Kidney (tissue), 14 donors: ENCODE measurements around the gene TTC33. TPM values are rescaled to one million over a fixed set of nuclear protein-coding genes. Genes with fewer than 3 reads are reported as not detected.

Experiments
- DNase-seq, 5 donors: peaks; one replicate each; pipeline ENCODE4 v3.0.0-alpha.2; 2013 to 2020
- FAIRE-seq: peaks from 2 replicates; lab custom pipeline; 2012; peaks lifted over from hg19 to GRCh38; lab: Jason Lieb, UNC
- H3K27ac ChIP-seq, 2 donors: one replicate each; pipeline ENCODE4 v1.7.0; 2013; ENCODE audit warnings: low read depth in 2 of 2, low read length in 2 of 2, inconsistent platforms in 1 of 2
- H3K27me3 ChIP-seq: one replicate; pipeline ENCODE4 v1.7.1; 2013; ENCODE audit warnings: low read length, inconsistent platforms; ENCODE audit not compliant: control insufficient read depth, insufficient read depth
- H3K36me3 ChIP-seq, 3 donors: one replicate each; pipeline versions ENCODE4 v1.7.0 to v1.7.1; 2013; ENCODE audit warnings: low read length in 3 of 3, control low read depth in 1 of 3, inconsistent platforms in 1 of 3; ENCODE audit not compliant: insufficient read depth in 3 of 3, control insufficient read depth in 2 of 3
- H3K4me1 ChIP-seq, 3 donors: one replicate each; pipeline versions ENCODE4 v1.7.0 to v1.7.1; 2013; ENCODE audit warnings: low read length in 3 of 3, inconsistent platforms in 1 of 3, low read depth in 1 of 3; ENCODE audit not compliant: control insufficient read depth in 2 of 3, insufficient read depth in 2 of 3
- H3K4me3 ChIP-seq, 3 donors: one replicate each; pipeline versions ENCODE4 v1.7.0 to v1.8.1; 2013; ENCODE audit warnings: low read length in 3 of 3, control low read depth in 1 of 3, inconsistent platforms in 1 of 3
- H3K9ac ChIP-seq, 3 donors: one replicate each; pipeline versions ENCODE4 v1.7.0 to v1.7.1; 2013; ENCODE audit warnings: low read length in 3 of 3, control low read depth in 1 of 3, inconsistent platforms in 1 of 3
- H3K9me3 ChIP-seq, 3 donors: one replicate each; pipeline versions ENCODE4 v1.7.0 to v1.7.1; 2013; ENCODE audit warnings: low read length in 3 of 3, control low read depth in 1 of 3, inconsistent platforms in 1 of 3; ENCODE audit not compliant: control insufficient read depth in 2 of 3, insufficient read depth in 1 of 3
- intact Hi-C: fragments of 100-400 bp; cut with DNase I; formaldehyde crosslinking; loops from one replicate; pipeline ENCODE4 v1.11.1; 2022
- polyA plus RNA-seq: library from polyadenylated mRNA; stranded (reverse); fragments of 350-450 nt; fragmentation: Illumina TruSeq; extraction: RNeasy Lipid Tissue Mini Kit (QIAGEN cat#74804); gene quantifications from one replicate; pipeline ENCODE4 v1.2.3, GENCODE V29; 2014; ENCODE audit warnings: low read depth, low replicate concordance; ENCODE audit not compliant: insufficient read depth
- total RNA-seq: library from RNA; stranded (reverse); fragmentation: NEBNext Ultra II Directional; extraction: Animal tissue kit (Norgen Biotek cat#: 25700); gene quantifications from one replicate; pipeline ENCODE4 v1.2.1, GENCODE V29; 2021
- TF ChIP-seq, protein P1 (sequence below): IDR thresholded peaks from 3 replicates; pipeline ENCODE4 v1.5.1; 2012; ENCODE audit warnings: mild to moderate bottlenecking, moderate library complexity, borderline replicate concordance; ENCODE audit not compliant: insufficient read depth; ENCODE audit errors: extremely low read depth
- donor health status: control.
- donor health status: control.
- donor health status: control.
- donor health status: control.
- donor health status: control.
- donor health status: DM: yes; HTN: yes; CAD: no.
- donor health status: Normal renal cell carcinoma (clear cell type).

The TTC33 gene
- total and polyA plus RNA-seq, 2 donors from 2014 or later: 7.1 to 20.1 TPM

DNA sequence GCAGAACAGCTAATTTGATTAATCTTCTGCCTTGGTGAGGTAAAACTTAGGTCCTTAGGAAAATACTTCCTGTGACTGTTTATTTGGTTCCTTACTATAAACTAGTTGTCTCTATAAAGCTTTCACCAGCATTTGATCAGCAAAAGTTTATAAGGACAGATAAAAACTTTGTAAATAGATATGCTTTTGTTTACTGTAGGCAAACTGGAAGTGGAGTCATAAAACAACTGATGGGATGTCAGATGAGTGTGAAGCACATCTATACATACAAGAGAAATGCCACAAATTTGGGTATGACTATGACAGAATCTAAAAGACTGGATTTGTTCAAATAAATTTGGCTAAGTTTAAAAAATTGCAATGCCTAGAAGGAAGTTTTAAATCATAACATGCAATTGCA, 70.6 kb downstream of the TTC33 start:
- H3K36me3 ChIP-seq: no peaks in the 10 kb centered on the region
- no peak for DNase-seq
- H3K27ac ChIP-seq: no peak overlapping the region
- FAIRE-seq: no peak
- peak overlapping the region in 1 of 3 donors; percentile 49 for H3K9ac ChIP-seq
- peaks cover 0 to 10% (median 3%) of the 10 kb centered on the region in 3 donors for H3K4me1 ChIP-seq
- H3K9me3 ChIP-seq: no peaks in the 10 kb centered on the region
- peak overlapping the region in 1 of 3 donors; percentile 47 for H3K4me3 ChIP-seq
- no peaks in the 10 kb centered on the region for H3K27me3 ChIP-seq
- intact Hi-C loops: no loop called here
- TF ChIP-seq, protein P1, sequence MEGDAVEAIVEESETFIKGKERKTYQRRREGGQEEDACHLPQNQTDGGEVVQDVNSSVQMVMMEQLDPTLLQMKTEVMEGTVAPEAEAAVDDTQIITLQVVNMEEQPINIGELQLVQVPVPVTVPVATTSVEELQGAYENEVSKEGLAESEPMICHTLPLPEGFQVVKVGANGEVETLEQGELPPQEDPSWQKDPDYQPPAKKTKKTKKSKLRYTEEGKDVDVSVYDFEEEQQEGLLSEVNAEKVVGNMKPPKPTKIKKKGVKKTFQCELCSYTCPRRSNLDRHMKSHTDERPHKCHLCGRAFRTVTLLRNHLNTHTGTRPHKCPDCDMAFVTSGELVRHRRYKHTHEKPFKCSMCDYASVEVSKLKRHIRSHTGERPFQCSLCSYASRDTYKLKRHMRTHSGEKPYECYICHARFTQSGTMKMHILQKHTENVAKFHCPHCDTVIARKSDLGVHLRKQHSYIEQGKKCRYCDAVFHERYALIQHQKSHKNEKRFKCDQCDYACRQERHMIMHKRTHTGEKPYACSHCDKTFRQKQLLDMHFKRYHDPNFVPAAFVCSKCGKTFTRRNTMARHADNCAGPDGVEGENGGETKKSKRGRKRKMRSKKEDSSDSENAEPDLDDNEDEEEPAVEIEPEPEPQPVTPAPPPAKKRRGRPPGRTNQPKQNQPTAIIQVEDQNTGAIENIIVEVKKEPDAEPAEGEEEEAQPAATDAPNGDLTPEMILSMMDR: no peak

DNA sequence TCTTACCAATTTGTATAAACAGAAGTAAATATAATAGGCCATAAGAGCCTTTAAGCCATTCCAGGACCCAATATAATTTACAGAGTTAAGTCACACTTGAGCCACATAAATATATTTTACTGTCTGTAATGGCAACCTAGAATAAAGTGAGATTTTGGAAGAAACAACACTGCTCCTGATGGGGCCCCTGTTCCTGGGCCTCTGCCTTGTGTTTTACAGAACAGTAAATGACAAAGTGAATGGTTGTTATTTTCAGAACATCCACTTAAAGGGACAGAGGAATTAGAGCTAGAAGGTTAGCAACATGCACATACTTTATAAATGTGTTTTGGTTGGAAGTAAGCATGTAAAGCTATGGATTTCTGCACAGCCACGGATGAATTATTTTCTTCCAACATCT, 72.5 kb downstream of the TTC33 start:
- no peaks in the 10 kb centered on the region for H3K27me3 ChIP-seq
- intact Hi-C loops: no loop called here
- no peaks in the 10 kb centered on the region for H3K9me3 ChIP-seq
- FAIRE-seq (no peak), DNase-seq (peak in 2 of 5 donors; percentile 35 to 53)
- peaks cover 0 to 11% (median 2%) of the 10 kb centered on the region in 3 donors for H3K4me1 ChIP-seq
- peak overlapping the region in 2 of 3 donors; percentile 59 to 83 for H3K4me3 ChIP-seq
- peak overlapping the region in 2 of 3 donors; percentile 27 to 62 for H3K9ac ChIP-seq
- TF ChIP-seq, protein P1: no peak
- H3K27ac ChIP-seq: peak overlapping the region in 1 of 2 donors; percentile 75
- H3K36me3 ChIP-seq: no peaks in the 10 kb centered on the region

DNA sequence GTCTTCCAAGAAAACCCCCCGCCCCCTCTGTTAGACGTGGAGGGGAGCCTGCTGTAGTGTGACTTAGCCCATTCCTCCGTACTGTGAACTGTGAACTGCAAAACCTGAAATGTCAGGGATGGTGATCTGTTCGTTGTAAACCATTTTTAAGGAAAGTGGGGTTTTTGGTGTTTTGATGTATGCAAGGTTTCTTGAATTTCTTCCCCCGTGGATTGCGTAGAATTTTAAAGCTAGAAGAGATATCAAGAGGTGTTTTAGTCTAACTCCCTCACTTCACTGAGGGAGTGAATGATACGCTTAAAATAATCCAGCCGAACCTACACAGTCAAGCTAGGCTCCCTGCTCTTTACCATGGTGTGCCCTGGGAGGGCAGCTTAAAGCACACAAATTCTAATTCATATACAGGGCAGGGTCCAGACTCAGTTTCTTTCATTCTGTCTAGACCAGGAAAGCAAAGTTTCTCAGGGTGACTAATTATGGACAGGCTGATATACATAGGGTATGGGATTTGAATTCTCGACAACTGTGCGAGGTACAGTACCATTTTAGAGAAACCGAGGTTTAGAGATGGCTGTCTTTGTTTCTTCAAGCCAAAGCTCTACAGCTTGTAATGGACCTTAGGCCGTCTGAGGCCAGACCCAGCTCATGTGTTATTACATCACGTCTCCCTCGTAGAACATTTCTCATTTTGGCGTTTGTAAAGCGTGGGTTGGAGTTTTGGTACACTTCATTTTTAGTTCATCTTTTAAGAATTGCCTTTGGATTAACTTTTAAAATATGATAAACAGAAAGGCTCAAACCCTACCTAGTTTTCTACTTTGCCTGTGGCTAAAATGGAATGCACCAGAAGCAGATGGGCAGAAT, 73.4 kb downstream of the TTC33 start:
- Histone ChIP-seq H3K9me3 (no peaks in the 10 kb centered on the region), H3K36me3 (no peaks in the 10 kb centered on the region), H3K27ac (peak overlapping the region; percentile 64 to 75), H3K9ac (peak overlapping the region; percentile 57 to 64 (median 62)), H3K27me3 (peaks cover 3% of the 10 kb centered on the region), H3K4me1 (peaks cover 0 to 11% (median 0%) of the 10 kb centered on the region in 3 donors), H3K4me3 (peak overlapping the region; percentile 59 to 83 (median 76))
- TF ChIP-seq, protein P1: no peak
- DNase-seq (no peak), FAIRE-seq (no peak)
- intact Hi-C loops: no loop called here
